Endothelial cell of umbilical vein (primary cell): ENCODE data around the gene NIN. TPM values are rescaled to one million over a fixed set of nuclear protein-coding genes. Genes with fewer than 3 reads are reported as not detected.

Experiments
- BruUV-seq: library from RNA; stranded (reverse); fragments of 400-500 nt; replicated peaks from 2 replicates; lab custom pipeline; 2021; lab: Mats Ljungman, UMichigan
- CTCF ChIA-PET: fragments of 300-600, 350-600 bp; sonication (Branson Sonifier 250); formaldehyde crosslinking; loops from one replicate; lab custom pipeline; 2021; ENCODE audit warnings: antibody characterized with exemption, inconsistent platforms; lab: Charles Lee
- POLR2A ChIA-PET: fragments of 300-600, 350-600 bp; sonication (Branson Sonifier 250); formaldehyde crosslinking; loops from one replicate; lab custom pipeline; 2021; ENCODE audit warnings: antibody characterized with exemption, inconsistent platforms; lab: Charles Lee
- DNase-seq: peaks from one replicate; pipeline ENCODE4 v3.0.0-alpha.2; 2011; ENCODE audit warnings: low read depth, low spot score
- FAIRE-seq: peaks from 2 replicates; lab custom pipeline; 2011; peaks lifted over from hg19 to GRCh38; lab: Jason Lieb, UNC
- H2AFZ ChIP-seq: 2 replicates; pipeline ENCODE4 v1.6.0; 2012; ENCODE audit warnings: low read depth, low read length, control low read depth, inconsistent platforms
- H3K27ac ChIP-seq: 2 replicates; pipeline ENCODE4 v1.5.1; 2011; ENCODE audit warnings: low read depth, mild to moderate bottlenecking, control low read depth, low read length, moderate library complexity; ENCODE audit not compliant: insufficient read depth
- H3K27me3 ChIP-seq, 2 experiments: 2 replicates each; pipeline versions ENCODE4 v1.6.0 to v1.6.1; 2011; ENCODE audit warnings: low read length in 2 of 2, mixed read lengths in 1 of 2; ENCODE audit not compliant: control insufficient read depth in 2 of 2, insufficient read depth in 2 of 2
- H3K36me3 ChIP-seq, 2 experiments: 2 replicates in 1 of 2; 3 replicates in 1 of 2; pipeline ENCODE4 v1.5.1; 2011; ENCODE audit warnings: low read length in 2 of 2, mild to moderate bottlenecking in 1 of 2, moderate library complexity in 1 of 2; ENCODE audit not compliant: control insufficient read depth in 2 of 2, insufficient read depth in 2 of 2; ENCODE audit errors: extremely low read depth in 1 of 2
- H3K4me1 ChIP-seq: 3 replicates; pipeline ENCODE4 v1.5.1; 2011; ENCODE audit warnings: mild to moderate bottlenecking, low read length; ENCODE audit not compliant: control insufficient read depth, insufficient read depth; ENCODE audit errors: extremely low read depth
- H3K4me2 ChIP-seq: 2 replicates; pipeline ENCODE4 v1.6.1; 2011; ENCODE audit warnings: low read length, control low read depth, mixed read lengths; ENCODE audit not compliant: insufficient read depth
- H3K4me3 ChIP-seq, 3 experiments: fragments of 200-600 bp in 1 of 3; sonication (generic), shearing (Covaris generic) in 1 of 3; replicated peaks in 1 of 3; 2 replicates each; pipeline ENCODE4 v1.5.1; 2011 to 2016; ENCODE audit warnings: control low read depth in 3 of 3, low read length in 3 of 3, mild to moderate bottlenecking in 2 of 3, inconsistent platforms in 1 of 3, low read depth in 1 of 3, moderate library complexity in 1 of 3; ENCODE audit not compliant: insufficient read depth in 1 of 3
- H3K79me2 ChIP-seq: 2 replicates; pipeline ENCODE4 v1.6.0; 2012; ENCODE audit warnings: low read length, inconsistent platforms; ENCODE audit not compliant: control insufficient read depth, insufficient read depth
- H3K9ac ChIP-seq: replicated peaks from 2 replicates; pipeline ENCODE3; 2011; ENCODE audit warnings: low read length, control low read depth; ENCODE audit not compliant: insufficient read depth; ENCODE audit errors: extremely low read depth
- H3K9me1 ChIP-seq: replicated peaks from 3 replicates; pipeline ENCODE4 v1.6.0; 2011; ENCODE audit warnings: mild to moderate bottlenecking, low read length; ENCODE audit not compliant: control insufficient read depth, insufficient read depth; ENCODE audit errors: extremely low read depth
- H3K9me3 ChIP-seq: replicated peaks from 2 replicates; pipeline ENCODE4 v1.5.1; 2012; ENCODE audit warnings: low read length, inconsistent platforms; ENCODE audit not compliant: control insufficient read depth, insufficient read depth
- H4K20me1 ChIP-seq: replicated peaks from 2 replicates; pipeline ENCODE3; 2011; ENCODE audit warnings: mild to moderate bottlenecking, low read length; ENCODE audit not compliant: control insufficient read depth, insufficient read depth; ENCODE audit errors: extremely low read depth
- EZH2 ChIP-seq: IDR thresholded peaks from 2 replicates; pipeline ENCODE4 v1.6.1; 2012; ENCODE audit warnings: borderline replicate concordance, low read depth, mild to moderate bottlenecking, moderate library complexity, low read length, inconsistent platforms; ENCODE audit not compliant: severe bottlenecking
- FOS ChIP-seq: IDR thresholded peaks from 2 replicates; pipeline ENCODE4 v1.6.1; 2011; ENCODE audit warnings: mild to moderate bottlenecking, low read length, moderate library complexity, borderline replicate concordance; ENCODE audit not compliant: insufficient read depth
- GATA2 ChIP-seq: IDR thresholded peaks from 2 replicates; pipeline ENCODE4 v1.7.0; 2011; ENCODE audit warnings: low read depth, mild to moderate bottlenecking, moderate library complexity, mixed read lengths, low read length; ENCODE audit not compliant: insufficient read length, insufficient read depth
- JUN ChIP-seq: IDR thresholded peaks from 2 replicates; pipeline ENCODE4 v1.6.1; 2011; ENCODE audit warnings: borderline replicate concordance, low read depth; ENCODE audit not compliant: insufficient read length, insufficient read depth
- MYC ChIP-seq: IDR thresholded peaks from one replicate; pipeline ENCODE4 v1.6.1; 2011; ENCODE audit warnings: mild to moderate bottlenecking, low read depth, low read length
- POLR2A ChIP-seq: IDR thresholded peaks from 2 replicates; pipeline ENCODE4 v1.6.1; 2012; ENCODE audit warnings: low read depth, mild to moderate bottlenecking, control low read depth, low read length
- POLR2AphosphoS5 ChIP-seq: IDR thresholded peaks from 2 replicates; pipeline ENCODE4 v1.6.1; 2012; ENCODE audit warnings: low read depth, mild to moderate bottlenecking, control low read depth, low read length, moderate library complexity; ENCODE audit not compliant: insufficient read depth
- dilution Hi-C: fragments of 300-500 bp; cut with MboI; formaldehyde crosslinking; loops from one replicate; pipeline ENCODE4 v1.15.0; 2019; ENCODE audit warnings: low sequenced_read_pairs; ENCODE audit not compliant: extremely low pct_ligation_motif_present
- intact Hi-C: fragments of 100-400 bp; cut with micrococcal nuclease; formaldehyde crosslinking; loops from one replicate; pipeline ENCODE4 v1.10.0; 2022
- polyA plus RNA-seq, 4 experiments: library from polyadenylated mRNA; depleted of rRNA in 3 of 4; stranded (reverse) in 3 of 4; unstranded in 1 of 4; fragments of >200 nt; gene quantifications; 2 replicates each; pipeline versions ENCODE4 v1.2.1 to v1.2.3, GENCODE V29; 2011 to 2012; ENCODE audit warnings: missing spikeins in 1 of 4
- total RNA-seq: library from RNA; stranded (reverse); gene quantifications from 2 replicates; pipeline ENCODE4 v1.2.3, GENCODE V29; 2021
- TF ChIP-seq, protein P1 (sequence below), 2 donors: IDR thresholded peaks; 1 replicate in 1 of 2; 2 replicates in 1 of 2; pipeline ENCODE4 v1.5.1; 2011; ENCODE audit warnings: low read length in 2 of 2, mild to moderate bottlenecking in 2 of 2, moderate library complexity in 2 of 2, control low read depth in 1 of 2, inconsistent platforms in 1 of 2, low read depth in 1 of 2; ENCODE audit not compliant: insufficient read depth in 1 of 2; ENCODE audit errors: extremely low read depth in 1 of 2
- TF ChIP-seq, protein P2 (sequence below): IDR thresholded peaks from 2 replicates; pipeline ENCODE4 v1.6.1; 2011; ENCODE audit not compliant: insufficient read depth, insufficient read length

Gene NIN
- total and polyA plus RNA-seq, 2 donors (not counting 3 experiments of a cell fraction or from before 2014, with no cell fraction given) = 7.1 to 76.3 TPM

DNA sequence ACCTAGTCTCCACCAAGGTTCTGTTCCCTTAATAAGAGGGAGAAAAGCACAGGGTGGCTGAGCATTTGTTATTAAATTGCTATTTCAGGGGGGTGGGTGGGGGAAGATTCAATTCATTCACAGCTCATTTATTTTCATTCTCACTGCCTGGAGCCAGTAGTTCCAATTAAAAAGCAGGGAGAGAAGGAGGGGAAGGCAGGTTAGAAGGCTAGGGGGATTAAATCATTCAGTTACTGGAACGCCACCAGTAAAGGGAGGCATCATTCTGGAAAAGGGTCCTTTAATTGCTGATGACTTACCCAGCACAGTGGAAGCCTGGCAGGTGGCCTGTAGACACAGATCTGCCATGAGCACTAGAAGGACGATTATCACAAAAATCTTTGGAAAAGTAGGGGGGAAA is 47.4 kb downstream of the NIN start:
- CTCF ChIA-PET = interaction anchor here (1.8 kb wide), 1 partner anchor 10 kb away, joined by 6 read pairs; no protein-coding TSS in a partner anchor
- POLR2A ChIA-PET = no interaction called here
- H3K36me3 ChIP-seq = no peaks in the 10 kb centered on the region
- no peak overlapping the region for H3K4me2 ChIP-seq
- no peak for DNase-seq
- peaks cover 19% of the 10 kb centered on the region for H3K4me1 ChIP-seq
- dilution Hi-C loops (no loop called here), intact Hi-C loops (no loop called here)
- no peak for FAIRE-seq
- no peaks in the 10 kb centered on the region for H3K27me3 ChIP-seq
- BruUV-seq = no TSS peak
- H3K9ac ChIP-seq = no peak overlapping the region
- H3K79me2 ChIP-seq = no peaks in the 10 kb centered on the region
- no peaks in the 10 kb centered on the region for H3K9me1 ChIP-seq
- no peak overlapping the region for H3K4me3 ChIP-seq
- no peaks in the 10 kb centered on the region for H4K20me1 ChIP-seq
- TF ChIP-seq EZH2 (no peak), JUN (no peak), MYC (no peak), POLR2AphosphoS5 (no peak), POLR2A (no peak), FOS (no peak), GATA2 (no peak)
- TF ChIP-seq, protein P1, sequence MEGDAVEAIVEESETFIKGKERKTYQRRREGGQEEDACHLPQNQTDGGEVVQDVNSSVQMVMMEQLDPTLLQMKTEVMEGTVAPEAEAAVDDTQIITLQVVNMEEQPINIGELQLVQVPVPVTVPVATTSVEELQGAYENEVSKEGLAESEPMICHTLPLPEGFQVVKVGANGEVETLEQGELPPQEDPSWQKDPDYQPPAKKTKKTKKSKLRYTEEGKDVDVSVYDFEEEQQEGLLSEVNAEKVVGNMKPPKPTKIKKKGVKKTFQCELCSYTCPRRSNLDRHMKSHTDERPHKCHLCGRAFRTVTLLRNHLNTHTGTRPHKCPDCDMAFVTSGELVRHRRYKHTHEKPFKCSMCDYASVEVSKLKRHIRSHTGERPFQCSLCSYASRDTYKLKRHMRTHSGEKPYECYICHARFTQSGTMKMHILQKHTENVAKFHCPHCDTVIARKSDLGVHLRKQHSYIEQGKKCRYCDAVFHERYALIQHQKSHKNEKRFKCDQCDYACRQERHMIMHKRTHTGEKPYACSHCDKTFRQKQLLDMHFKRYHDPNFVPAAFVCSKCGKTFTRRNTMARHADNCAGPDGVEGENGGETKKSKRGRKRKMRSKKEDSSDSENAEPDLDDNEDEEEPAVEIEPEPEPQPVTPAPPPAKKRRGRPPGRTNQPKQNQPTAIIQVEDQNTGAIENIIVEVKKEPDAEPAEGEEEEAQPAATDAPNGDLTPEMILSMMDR (IDR thresholded peaks at IDR 0.05; ENCODE audit: extremely low read depth in 1 of 2, insufficient read depth in 1 of 2, low read depth in 1 of 2, low read length in 2 of 2) = no peak
- TF ChIP-seq, protein P2, sequence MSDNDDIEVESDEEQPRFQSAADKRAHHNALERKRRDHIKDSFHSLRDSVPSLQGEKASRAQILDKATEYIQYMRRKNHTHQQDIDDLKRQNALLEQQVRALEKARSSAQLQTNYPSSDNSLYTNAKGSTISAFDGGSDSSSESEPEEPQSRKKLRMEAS = no peak
- H2AFZ ChIP-seq = no peak overlapping the region
- H3K27ac ChIP-seq = no peak overlapping the region
- no peaks in the 10 kb centered on the region for H3K9me3 ChIP-seq
